Superior temporal gyrus (tissue), 1 donor: ENCODE data around the gene HPS5.

Experiments
- DNase-seq: peaks from one replicate; pipeline ENCODE4 v3.0.0-alpha.2; 2016; ENCODE audit errors: extremely low spot score

The HPS5 gene

GRCh38 chr11:18321578-18321968, 367 bp downstream of the HPS5 start:
- DNase-seq, result no peak

DNA sequence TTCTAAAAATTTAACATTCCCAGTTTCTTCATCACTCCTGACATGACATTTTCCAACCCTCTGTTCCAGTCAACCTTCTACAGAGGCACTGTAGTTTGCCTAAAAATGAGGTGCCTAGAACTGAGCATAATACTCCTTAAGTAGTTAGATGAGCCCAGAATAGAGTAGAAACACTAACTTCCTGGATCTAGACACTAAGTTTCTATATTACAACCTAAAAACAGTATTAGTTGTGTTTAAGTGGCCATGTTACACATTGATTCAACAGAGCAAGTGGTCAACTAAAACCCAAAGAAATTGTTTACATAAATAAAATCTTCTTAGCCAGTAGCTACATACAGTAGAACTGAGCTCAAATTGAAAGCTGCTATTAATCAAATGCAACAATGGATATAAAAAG, 1.3 kb downstream of the HPS5 start:
- no peak for DNase-seq

GRCh38 chr11:18319914-18320313, 2.0 kb downstream of the HPS5 start:
- no peak for DNase-seq

DNA sequence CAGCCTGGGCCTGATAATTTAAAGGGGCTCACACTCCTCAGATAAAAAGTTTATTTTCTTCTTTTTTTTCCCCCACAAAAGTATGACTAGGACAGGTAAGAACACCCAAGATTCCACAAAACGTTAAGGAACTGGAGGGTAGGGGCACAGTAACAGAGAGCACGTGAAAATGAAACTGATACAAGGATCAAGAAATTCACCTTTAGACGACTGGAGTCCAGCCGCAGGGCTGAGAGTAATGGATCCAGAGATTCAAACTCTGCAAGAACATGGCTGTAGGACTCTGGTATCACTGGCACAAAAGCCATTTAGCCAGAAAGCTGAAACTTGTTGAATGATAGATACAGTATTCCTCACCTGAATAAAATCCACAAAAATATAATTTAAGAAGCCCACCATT, 4.4 kb downstream of the HPS5 start:
- DNase-seq, result no peak

DNA sequence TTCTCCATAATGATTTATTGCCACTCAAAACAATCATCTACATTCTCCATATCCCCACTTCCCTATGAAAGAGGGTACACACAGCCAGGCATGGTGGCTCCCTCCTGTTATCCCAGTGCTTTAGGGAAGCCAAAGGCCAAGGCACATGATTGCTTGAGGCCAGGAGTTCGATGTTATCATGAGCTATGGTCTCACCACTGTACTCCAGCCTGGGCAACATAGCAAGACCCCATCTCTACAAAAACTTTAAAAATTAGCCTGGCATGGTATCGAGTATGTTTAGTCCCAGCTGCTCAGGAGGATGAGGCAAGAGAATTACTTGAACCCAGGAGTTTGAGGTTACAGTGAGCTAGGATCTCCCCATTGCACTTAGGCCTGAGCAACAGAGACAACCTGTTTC, 6.0 kb downstream of the HPS5 start:
- DNase-seq, result no peak

- DNase-seq, result no peak
Observed at GRCh38 chr11:18314784-18315523, 7.0 kb downstream of the HPS5 start.

- no peak for DNase-seq
Observed at GRCh38 chr11:18313965-18314763, 7.8 kb downstream of the HPS5 start.

DNA sequence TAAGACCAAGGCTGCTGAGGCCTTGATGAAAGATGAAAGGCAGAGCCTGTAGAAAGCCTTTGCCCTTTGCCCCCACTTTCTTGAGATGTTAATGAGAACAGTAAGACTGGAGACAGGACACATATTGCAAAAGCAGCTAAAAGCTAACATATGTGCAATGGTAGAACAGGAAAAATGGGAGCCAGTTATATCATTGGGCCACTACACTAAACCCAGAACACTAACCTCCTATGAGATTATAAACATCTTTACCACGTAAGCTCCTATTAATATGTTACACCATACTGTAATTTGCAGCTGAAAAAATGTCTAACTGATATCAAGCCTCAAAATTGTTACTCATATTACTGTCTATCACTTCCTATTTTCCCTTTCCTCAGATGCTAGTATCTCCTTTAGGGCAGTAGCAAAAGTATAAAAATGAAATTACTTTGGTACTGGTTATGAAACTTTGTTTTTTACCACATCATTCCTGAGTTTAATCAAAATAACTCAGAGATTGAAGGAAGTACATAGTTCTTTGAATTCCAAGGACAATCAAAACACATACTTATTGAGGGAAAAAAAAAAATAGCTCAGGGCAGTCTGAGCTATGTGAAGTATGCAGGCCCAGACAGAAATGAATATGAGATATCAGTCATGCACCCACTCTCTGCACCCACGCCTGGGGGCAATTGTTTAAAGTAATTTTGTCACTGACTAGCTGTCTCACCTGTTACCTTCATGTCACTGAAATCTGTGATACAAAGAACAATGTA, 9.1 kb downstream of the HPS5 start:
- DNase-seq, result no peak

- peak; percentile 38 for DNase-seq
Observed at GRCh38 chr11:18312012-18312411, 9.9 kb downstream of the HPS5 start.

GRCh38 chr11:18310800-18311340, 11.1 kb downstream of the HPS5 start:
- no peak for DNase-seq

- no peak for DNase-seq
Observed at GRCh38 chr11:18309691-18310090, 12.2 kb downstream of the HPS5 start.

- DNase-seq, result no peak
Observed at GRCh38 chr11:18308242-18308641, 13.7 kb downstream of the HPS5 start.

DNA sequence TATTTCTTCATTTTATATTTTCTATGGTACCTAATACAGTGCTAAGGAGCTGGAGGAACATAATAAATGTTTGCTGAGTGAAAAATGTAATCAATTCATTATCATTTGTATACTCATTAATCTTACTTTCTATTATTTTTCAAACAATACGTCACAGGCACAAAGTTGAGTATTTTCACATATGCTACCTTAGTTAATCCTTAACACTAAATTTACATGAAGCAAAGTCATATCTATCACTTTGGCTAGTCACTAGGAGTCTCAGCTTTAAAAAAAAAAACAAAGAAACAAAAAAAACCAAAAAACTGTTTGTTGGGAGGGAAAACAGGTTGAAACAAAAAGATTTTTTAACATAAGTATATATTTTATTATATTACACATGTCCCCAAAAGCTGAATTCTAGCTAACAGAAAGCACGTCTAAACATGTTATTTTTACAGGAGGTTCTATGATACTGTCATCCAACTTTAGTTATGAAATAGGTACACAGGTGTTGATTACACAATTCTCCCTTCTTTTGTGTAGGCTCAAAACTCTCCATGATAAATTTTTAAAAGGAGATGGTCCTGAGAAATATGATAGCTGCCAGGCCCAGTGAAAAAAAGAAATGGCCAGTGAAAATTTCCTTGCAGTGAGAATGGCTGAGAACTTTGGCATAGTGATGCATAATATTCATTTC, 14.3 kb downstream of the HPS5 start:
- DNase-seq, result no peak

DNA sequence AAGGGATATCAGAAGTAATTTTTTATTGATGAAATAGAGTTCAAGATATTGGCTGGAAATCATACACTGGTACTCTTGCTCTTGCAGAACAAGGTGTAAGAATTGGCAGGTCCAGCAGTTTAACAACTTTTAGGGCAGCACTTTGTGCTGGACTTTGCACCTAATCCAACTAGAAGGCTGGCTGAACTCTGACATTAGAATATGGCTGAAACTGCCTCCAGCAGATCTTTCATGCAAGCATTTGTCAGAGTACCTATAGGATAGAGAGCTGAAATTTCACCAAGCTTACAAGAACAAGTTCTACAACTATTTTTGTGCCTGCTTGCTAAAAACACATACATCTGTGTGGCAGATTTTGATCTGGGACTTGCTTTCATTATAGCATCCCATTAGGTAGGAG, 17.2 kb downstream of the HPS5 start:
- no peak for DNase-seq

DNA sequence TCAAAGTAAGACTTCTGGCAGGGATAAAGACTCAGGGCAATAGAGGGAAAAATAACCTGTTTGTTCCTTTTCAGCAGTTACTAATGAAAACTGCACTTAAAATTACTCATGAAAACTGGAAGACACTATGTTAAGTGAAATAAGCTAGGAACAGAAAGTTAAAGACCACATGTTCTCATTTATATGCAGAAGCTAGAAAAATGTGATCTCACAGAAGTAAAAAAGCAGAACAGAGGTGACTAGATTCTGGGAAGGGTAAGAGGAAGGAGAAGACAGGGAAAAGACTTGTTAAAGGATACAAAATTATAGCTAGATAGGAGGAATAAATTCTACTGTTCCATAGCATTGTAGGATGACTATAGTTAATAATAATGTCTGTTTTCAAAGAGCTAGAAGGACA, 22.2 kb downstream of the HPS5 start:
- no peak for DNase-seq

- peak; percentile 39 for DNase-seq
Observed at GRCh38 chr11:18295316-18295715, 26.6 kb downstream of the HPS5 start.

DNA sequence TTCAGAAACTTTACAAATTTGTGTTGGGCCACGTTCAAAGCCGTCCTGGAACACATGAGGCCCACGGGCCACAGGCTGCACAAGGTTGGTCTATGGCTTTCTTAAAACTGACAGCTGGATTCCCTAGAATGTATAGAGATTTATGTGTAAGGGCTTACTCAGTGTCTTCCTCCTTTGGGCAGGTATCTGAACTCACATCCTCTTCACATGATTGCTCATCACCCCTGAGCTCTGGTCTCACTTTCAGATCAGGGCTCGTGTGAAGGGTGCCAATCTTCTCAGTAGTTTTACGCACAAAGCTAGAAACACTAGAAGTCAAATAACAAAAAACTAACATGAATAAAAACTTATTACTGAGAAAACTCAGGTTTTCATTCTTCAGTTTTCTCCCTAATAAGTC, 27.1 kb downstream of the HPS5 start:
- DNase-seq, result no peak

DNA sequence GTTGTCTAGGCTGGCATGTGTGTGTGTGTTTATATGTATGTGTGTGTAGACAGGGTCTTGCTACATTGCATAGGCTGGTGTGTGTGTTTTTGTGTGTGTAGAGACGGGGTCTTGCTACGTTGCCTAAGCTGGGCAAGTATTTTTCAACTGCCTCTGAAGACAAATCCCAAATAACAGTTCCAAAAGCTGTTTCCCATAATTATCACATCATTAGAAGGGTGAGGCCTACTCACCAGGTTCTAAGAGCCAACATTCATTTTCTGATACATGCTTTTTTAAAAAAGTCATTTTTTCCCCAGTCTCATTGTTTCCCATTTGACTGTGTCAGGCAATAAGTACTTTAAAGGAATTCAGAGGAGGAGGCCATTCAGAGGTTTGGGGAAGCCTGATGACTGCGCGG, 33.0 kb downstream of the HPS5 start:
- DNase-seq, result no peak

DNA sequence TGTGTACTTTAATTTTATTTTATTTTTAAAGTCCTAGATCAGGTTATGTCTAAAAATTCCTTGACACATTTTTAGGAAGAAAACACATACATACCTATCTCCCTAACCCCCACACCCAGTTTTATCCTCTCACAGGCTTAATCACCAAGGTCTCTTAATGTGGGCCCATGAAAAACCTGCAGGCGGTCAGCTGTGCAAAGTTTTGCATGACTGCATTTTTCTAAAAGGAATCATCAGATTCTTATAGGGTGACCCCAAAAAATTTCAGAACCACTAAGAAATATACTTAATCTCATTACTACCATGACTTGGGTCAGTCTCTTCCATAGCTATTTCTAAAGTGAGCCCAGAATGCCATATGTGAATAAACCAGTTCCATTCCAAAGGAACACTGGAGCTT, 36.1 kb downstream of the HPS5 start:
- DNase-seq, result no peak

DNA sequence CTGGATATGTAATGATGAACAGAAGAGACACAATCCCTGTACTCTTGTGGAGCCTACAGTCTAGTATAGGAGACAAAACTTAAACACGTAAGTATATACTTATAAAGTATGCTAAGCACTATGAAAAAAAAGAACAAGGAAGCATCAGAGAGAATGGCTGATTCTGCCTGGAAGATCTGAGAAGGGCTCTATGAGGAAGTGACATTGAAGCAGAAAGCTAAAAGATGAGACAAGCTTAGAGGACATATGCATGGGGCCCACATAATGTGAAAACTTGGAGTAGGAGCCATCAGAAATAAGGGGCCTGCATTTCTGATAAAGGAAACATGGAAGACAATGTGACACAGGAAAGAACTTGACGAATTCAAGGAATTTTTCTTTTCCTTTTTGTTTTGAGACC, 39.3 kb downstream of the HPS5 start:
- no peak for DNase-seq

DNA sequence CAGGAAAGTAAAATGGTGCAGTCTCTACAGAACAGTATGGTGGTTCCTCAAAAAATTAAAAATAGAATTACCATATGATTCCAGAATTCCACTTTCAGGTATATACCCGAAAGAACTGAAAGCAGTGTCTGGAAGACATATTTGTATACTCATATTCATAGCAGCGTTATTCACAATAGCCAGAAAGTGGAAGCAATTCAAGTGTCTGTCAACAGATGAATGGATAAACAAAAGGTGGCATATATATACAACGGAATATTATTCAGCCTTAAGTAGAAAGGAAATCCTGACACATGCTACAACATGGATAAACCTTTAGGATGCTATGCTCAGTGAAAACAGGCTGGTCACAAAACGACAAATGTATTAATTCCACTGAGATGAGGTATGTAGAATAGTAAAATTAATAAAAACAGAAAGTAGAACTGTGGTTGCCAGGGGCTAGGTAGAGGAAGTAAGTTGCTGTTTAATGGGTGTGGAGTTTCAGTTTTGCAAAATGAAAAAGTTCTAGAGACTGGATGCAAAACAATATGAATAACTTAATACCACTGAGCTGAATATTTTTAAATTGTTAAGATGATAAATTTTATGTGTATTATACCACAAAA, 41.4 kb downstream of the HPS5 start:
- DNase-seq, result no peak
